Stimulated activated CD8-positive, alpha-beta memory T cell treated with anti-CD3 and anti-CD28 coated beads, Interleukin-12 subunit alpha, Interleukin-12 subunit beta, amount 100 ng/mL, for 24 hours (primary cell): ENCODE measurements around the gene MXI1.

ENCODE experiments used
- DNase-seq: peaks from one replicate; pipeline ENCODE4 v3.0.0-alpha.2; 2020; ENCODE audit errors: extremely low read depth

Gene MXI1

DNA sequence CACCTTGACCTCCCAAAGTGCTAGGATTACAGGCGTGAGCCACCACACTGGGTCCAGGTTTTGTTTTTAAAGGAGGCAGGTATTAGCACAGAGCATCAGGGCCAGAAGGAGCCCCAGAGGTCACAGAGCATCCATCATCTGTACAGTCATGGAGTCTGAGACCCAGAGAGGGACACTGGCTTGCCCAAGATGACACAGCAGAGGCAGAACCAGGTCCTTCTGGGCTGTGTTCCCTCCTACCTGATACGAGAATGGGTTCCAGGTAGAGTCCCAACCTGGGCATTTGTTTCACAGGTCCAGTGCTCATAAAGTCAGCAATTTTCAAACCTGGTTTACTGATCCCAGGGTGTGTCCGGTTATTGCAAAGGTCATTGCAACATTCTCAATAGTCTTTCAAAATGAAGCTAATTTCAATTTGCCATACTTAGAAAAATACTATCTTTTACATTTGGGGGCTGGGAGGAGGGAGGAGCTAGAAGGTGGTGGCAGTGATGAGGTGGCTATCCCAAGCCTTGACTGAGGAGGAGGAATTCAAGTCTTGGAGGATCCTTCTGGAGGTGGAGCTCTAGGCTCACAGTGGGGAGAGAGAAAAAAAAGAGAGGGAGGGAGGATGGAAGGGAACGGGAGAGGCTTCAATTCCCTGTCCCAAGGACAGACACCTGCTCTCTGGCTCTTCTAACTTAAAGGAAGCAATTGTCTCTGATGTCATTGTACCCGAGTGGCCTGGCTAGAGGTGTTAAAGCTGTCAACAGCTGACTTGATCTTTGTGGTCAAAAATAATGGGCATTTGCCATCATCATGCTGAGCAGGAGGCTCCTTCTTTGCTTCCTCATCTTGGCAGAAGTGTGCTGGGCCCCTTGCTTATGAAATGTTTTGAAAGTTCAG lies 8.1 kb downstream of the MXI1 start:
- DNase-seq, result no peak

DNA sequence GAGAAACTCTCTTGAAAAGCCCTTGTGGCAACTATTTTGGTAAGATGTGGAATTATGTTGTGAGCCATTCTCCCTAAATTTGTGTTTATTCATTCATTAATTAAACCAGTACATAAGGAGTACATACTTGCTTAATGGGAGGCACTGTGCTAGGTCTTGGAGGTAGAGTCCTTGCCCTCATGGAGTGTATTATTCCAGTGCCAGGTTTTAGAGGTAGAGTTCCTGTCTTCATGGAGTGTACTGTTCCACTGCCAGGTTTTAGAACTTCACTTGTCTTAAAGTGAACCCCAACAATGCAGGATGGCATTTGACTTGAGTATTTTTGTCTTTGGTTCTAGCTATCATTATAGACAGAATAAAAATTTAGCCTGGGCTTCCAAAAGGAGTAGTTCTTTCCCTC lies 8.8 kb downstream of the MXI1 start:
- DNase-seq, result no peak

DNA sequence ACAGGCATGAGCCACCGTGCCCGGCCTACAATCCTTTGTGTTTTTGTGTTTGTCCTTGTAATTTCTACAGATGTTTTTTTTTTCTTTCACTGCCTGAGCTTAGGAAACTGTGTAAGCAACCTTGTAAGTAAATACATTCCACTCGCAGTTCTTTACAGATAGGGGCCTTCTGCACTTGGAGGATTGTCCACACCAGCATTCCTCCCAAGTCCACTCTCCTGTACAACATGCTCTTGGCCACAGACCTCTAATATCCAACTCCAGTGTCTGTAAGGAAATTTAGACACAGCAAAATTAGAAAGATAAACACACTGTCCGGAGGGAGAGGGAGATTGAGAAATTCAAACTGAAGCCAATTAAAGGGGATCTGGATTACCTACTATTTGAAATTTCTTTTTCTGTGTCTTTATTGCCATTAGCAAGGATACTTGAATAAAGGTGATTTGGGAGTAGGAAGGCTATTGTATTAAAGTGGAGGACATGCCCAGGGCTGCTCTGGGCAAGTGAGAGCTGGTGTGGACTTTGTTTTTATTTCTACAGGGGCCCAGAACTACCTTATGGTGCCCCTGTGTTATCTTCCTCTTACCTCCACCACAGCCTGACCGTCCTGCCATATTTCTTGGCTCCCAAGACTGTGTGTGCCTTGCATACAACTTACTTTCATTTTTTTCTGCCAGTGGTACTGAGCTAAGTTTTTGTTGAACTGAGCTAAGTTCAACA lies 9.7 kb downstream of the MXI1 start:
- no peak for DNase-seq

DNA sequence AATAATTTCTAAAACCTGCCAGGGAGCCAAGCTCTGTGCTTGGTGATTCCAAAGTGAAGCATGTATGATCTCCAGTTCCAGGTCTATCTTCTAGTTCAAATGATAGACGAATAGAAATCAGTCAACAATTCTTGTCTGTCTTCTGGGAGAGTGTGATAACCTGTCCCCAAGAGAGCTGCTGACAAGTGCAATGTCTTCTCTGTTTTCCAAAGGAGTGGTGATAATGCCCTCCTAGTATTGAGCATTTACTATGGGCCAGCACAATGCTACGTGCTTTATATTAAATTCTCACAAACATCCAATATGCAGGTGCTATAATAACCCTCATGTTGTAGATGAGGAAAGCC lies 10.2 kb downstream of the MXI1 start:
- no peak for DNase-seq

DNA sequence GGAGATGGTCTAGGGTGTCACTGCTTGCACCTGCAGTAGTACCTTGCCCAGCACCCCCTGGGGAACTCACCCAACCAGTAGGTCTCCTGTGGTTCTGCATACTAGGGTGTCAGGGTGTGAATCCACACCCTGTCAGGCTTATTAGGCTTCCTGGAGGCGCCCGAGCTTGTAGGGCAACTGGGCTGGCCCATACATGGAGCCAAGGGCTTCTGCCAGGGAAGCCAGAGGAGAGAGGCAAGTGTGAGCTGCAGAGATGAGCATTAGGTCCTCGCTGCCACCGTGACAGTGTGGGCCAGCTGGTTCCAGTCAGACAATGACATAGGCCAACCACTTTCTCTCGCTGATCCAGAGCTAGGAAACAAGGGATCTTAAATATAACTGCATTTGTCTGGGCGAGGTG lies 11.2 kb downstream of the MXI1 start:
- DNase-seq, result no peak

DNA sequence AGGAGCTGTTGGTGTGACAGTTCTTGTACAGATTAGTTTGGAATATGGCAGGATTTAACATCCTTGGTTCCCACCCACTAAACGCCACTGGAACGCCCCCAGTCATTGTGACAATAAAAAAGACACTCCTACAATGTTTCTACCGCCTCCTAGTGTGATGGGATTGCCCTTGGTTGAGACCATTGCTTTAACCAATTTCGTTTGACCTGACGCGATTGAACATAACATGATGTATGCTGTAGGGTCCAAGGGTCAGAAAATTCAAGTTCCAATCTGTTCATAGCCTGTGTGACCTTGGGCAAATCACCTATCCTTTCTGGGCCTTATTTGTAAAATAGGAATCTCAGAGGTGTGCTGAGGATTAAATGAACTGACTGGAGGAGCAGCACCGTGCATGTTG lies 12.5 kb downstream of the MXI1 start:
- no peak for DNase-seq

DNA sequence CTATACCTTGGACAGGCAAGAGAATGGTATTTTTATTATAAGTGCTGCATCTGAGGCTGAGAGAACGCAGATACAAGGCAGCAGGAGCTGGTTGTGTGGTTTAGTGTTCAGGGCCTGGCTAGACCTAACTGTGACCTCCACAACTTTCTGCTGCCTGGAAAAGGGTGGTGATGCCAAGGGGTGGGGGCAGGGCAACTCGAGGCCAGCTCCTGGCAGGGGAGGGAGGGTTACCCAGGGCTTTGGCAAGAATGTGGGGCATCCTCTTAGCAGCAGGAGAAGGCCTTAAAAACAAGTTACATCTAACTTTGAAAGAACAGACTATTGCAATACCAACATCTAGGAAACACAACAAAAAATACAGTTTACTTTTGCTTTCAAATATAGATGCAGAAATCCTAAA lies 13.0 kb downstream of the MXI1 start:
- no peak for DNase-seq

DNA sequence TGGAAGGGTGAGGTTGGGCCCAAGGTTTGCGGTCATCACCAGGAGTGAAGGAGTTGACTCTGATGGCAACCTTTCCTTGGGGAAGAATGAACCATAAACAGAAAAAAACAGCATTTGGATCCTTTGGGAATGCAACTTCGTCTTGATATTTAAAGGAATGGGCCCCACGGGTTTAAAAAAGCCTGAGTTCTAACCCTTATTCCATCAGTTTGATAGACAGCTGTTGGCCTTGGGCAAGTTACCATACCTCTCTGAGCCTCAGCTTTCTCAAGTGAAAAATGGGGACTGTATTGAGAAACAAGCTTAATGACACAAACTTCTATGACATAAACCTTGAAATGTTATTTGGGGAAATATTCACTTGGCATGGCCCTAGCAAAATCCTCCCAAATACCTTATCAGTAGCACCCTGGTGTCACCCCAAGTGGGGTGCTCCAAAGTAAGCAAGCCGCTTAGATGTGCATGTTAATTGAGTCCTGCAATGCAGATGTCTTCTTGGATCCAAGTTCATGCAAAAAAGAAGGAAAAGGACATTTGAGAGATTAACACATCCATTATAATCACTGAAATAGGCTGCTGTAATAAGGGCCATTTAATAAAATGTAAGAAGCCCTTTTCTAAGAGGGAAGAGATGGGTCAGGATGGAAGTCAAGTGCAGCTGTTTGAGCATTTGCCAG lies 13.8 kb downstream of the MXI1 start:
- no peak for DNase-seq

DNA sequence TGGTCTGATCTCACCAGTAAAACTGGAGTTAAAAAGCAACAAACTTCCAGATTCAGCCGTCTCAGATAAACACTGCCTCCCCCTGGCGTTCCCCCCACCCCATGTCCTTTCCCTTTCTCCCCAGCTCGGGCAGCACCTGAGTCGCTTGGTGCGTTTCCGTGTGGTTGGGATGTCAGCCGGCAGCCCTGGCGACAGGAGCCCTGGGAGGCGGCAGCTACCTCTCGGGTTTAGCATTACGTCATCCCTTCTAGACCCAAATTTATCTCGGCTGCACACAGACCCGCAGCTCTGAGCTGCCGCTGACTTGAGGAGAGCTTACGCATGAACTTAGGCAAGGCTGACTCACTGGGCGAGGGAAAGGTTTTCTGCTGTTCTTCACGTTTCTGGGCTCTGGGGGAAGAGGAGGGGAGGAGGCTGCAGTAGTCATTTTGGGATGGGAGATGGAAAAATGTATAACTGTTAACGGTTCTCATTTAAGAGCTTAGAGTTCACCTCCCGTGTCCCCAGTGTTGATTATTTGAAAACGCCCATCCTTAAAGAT lies 14.4 kb downstream of the MXI1 start:
- no peak for DNase-seq

DNA sequence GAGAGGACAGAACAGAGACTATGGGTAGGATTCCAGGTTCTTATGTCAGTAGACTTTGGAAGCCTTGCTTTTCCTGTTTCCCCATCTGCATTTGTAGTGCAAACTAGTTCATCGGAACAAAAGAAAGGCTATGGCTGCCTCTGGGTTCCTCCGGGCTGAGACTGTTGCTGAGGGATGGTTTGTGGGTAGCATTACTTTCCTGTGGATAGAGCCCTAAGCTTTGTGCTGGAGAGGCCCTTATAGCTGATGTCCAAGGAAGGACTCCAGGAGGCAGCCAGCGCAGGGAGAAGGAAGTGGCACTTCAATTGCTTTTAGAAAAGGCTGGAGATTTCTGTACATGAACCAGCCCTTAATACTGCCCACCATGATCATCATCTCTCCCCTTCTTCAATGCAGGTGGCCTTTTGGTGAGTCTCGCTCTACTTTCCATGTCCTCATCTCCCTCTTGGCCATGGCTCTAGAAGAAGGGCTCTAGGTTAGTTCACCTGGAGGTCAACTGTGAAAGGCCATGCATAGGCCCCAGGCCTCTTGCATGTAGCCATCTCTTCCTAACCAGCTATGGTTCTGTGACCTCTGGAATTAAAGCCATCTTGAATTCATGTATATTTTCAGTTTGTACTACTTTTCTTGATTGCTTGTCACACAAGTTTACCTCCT lies 15.4 kb downstream of the MXI1 start:
- DNase-seq, result no peak

DNA sequence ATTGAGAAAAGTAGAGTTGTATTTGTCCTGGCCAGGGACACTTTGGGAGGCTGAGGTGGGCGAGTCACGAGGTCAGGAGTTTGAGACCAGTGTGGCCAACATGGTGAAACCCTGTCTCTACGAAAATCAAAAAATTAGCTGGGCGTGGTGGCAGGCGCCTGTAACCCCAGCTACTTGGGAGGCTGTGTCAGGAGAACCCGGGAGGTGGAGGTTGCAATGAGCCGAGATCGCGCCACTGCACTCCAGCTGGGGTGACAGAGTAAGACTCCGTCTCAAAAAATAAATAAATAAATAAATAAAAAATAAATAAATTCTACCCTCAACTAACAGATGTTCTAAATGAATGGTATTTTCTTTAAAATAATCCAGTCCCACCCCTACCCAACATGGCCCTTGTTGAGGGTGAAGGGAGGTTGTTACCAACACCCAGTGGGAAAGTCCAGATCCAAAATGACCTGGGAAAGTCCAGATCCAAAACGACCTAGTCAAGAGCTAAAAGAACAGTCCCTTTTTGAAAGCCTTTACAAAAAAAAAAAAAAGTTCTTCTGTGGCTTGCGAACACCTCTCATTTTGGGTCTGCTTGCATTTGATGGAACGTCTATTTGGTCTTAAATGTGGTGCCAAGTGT lies 16.0 kb downstream of the MXI1 start:
- no peak for DNase-seq

DNA sequence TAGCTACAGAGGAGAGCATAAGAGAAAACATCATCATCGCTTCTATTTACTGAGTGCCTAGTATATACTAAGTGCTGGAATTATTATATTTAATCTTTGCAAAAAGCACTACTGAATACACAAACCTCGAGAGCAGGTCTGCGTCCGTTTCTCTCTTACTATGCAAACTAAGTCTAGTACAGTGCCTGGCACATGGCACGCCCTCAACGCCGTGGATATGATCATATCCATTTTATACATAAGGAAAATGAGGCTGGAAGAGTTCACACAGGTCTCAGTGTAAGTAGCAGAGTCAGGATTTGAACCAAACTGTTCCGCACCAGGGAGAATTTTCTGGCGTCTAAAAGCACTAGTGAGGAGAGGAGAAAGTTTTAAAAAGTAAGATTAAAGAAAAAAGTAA lies 17.6 kb downstream of the MXI1 start:
- no peak for DNase-seq

DNA sequence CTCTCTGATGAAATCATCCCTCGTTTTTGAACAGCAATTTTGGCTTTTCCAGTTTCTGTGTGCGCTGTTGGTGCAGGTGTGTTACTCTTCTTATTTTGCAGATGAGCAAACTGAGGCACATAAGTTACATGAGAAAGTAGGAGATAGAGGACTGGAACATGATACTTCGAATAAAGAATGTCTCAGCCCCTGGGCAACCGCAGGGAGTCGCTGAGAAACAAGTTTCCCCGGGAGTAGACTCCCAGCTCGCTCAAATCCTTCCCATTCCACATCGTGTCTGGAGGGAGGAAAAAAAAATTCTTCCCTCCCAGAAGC lies 18.0 kb downstream of the MXI1 start:
- no peak for DNase-seq

DNA sequence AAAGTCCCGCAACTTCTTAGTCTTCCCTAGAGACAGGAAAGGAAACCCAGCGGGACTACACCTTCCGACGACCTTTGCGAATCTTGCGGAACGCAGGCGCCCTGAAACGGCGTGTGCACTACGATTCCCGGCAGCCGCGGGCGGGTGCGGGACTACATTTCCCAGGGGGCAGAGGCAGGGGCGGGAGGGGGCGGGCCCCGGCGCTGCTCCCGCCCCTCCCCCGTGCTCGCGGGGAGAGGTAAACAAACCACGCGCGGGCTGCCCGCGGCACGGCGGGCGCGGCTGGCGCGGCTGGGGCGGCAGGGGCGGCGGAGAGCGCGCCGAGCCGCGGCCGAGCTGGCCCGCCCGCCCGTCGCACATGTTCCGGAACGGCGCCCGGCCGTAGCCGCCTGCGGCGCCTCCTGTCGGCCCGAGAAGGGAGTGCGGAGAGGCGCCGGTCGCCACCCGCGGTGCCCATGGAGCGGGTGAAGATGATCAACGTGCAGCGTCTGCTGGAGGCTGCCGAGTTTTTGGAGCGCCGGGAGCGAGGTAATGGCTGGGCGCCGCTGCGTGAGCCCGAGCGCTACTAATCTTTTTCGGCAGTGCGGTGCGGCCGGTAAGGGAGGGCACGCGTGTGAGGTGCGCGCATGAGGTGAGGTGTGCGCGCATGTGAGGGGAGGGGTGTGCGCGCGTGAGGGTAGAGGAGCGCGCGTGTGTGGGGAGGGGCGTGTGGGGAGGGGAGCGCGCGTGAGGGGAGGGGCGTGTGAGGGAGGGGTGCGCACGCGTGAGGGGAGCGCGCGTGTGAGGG lies 18.5 kb downstream of the MXI1 start:
- peak; percentile 71 for DNase-seq

DNA sequence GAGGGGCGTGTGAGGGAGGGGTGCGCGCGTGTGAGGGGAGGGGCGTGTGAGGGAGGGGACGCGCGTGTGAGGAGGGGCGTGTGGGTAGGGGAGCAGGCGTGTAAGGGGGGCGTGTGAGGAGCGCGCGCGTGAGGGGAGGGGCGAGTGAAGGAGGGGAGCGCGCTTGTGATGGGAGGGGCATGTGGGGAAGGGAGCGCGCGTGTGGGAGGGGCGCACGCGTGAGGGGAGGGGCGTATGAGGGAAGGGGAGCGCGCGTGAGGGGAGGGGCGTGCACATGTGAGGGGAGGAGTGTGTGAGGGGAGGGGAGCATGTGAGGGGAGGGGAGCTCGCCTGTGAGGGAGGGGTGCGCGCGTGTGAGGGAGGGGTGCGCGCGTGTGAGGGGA lies 19.1 kb downstream of the MXI1 start:
- peak; percentile 61 for DNase-seq

DNA sequence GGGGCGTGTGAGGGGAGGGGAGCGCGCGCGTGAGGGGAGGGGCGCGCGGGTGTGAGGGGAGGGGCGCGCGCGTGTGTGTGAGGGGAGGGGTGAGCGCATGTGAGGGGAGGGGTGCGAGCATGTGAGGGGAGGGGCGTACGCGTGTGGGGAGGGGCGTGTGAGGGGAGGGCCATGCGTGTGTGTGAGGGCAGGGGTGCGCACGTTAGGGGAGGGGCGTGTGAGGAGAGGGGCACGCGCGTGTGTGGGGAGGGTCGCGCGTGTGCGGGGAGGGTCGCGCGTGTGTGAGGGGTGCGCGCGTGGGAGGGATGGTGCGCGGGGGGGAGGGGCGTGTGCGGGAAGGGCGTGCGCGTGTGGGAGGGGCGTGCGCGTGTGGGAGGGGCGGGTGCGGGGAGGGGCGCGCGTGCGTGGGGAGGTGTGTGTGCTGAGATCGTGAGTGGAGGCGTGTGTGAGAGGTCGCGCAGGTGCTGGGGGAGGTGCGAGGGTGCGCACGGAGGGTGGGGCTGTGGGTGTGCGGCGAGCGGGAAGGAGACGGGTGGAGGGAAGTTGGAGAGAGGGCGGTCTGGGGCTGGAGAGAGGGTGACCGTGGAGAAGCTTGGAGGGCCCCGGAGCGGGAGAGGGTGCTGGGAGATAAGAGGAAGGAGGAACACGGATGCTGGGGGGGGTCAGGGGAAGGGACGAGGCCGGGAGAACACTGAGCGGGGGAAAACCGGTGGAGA lies 19.7 kb downstream of the MXI1 start:
- no peak for DNase-seq

DNA sequence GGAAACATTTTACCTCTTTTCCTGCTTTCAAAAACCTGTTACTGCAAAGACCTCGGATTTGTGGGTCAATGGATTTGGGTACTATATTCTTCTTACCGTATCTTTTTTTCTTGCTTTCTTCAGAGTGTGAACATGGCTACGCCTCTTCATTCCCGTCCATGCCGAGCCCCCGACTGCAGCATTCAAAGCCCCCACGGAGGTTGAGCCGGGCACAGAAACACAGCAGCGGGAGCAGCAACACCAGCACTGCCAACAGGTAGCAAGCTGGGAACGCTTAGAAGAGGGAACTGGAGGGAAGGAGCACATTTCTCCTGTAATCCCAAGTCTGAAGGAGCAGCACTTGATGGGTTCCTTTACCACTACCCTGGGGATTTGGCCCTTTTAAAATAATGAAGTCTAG lies 20.7 kb downstream of the MXI1 start:
- no peak for DNase-seq

DNA sequence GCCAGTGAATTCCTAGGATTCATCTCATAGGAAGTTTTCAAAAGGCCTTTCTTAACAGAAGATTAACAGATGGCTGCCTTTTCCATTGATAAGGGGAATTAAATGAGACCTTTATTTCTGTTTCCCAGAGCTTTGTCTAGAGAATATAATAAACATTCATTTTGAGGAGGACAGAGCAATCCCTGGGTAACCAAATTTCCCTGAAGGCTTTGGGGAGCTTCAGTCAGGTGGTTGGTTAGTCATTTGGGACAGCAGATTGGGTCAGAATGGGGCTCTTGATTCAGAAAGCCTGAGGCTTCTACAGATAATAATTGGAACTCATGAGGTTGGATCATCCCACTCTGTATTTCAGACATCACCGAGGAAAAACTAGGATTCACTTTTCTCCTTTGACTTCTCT lies 21.8 kb downstream of the MXI1 start:
- DNase-seq, result no peak

DNA sequence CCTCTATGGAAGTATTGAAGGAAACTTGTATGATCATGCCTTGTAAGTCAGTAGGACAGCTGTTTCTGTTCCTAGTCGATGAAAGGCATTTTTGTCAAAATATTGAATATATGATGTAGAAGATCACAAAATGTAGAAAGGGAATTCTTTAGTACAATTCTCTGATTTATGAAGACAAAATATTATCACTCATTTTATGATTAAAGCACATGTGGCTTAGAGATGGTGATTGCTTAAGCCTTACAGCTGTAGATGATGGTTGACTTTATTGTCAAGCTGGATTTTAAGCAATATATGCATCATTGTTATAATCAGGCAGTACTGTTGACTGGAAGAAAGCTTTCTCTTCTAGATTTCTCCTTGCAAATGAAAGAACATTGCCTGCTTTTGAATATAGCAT lies 26.4 kb downstream of the MXI1 start:
- no peak for DNase-seq

DNA sequence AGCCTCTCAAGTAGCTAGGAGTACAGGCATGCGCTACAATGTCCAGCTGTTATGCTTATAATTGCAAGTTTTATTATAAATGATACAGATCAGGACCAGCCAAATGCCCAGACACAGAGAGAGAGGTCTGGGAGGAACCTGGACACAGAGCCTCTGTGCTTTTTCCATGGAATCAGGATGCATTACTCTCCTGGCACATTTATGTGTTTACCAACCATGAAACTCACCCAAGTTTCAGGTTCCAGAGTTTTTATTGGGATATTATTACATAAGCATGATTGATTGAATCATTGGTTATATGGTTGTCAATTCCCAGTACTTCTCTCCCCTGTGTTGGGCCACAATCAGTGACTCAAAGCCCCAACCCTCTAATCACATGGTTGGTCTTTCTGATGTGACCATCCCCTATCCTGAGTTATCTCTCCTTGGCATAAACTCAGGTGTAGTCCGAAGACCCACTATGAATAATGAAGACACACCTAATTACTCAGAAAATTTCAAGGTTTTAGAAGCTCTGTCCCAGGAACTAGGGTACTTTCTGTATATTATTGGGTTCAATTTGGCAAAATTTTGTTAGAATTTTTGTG lies 30.6 kb downstream of the MXI1 start:
- DNase-seq, result no peak
